WERI-Rb-1 (cell line): ENCODE data around the gene FCHO2.
"Not testable (repeated sequence)": the region's sequence is repeated elsewhere in the genome, so short reads cannot be mapped to it uniquely, and the experiment has no call there.

Experiments used
- DNase-seq: peaks from one replicate; pipeline ENCODE4 v3.0.0-alpha.2; 2020
- H3K27ac ChIP-seq: fragments of 250-450 bp; sonication (Bioruptor Pico); 2 replicates; pipeline ENCODE4 v1.5.1; 2020; ENCODE audit warnings: mild to moderate bottlenecking, moderate library complexity
- H3K27me3 ChIP-seq: fragments of 250-450 bp; sonication (Bioruptor Pico); 2 replicates; pipeline ENCODE4 v1.5.1; 2021; ENCODE audit warnings: mild to moderate bottlenecking, low read depth, moderate library complexity; ENCODE audit not compliant: insufficient read depth, severe bottlenecking
- H3K36me3 ChIP-seq: fragments of 250-450 bp; sonication (Bioruptor Pico); 2 replicates; pipeline ENCODE4 v1.5.1; 2020; ENCODE audit warnings: mild to moderate bottlenecking, moderate library complexity
- H3K4me3 ChIP-seq: 2 replicates; pipeline ENCODE4 v1.5.1; 2011; ENCODE audit warnings: low read depth, mild to moderate bottlenecking, control low read depth, low read length
- H3K9me3 ChIP-seq: fragments of 250-450 bp; sonication (Bioruptor Pico); 2 replicates; pipeline ENCODE4 v1.5.1; 2021; ENCODE audit warnings: mild to moderate bottlenecking, moderate library complexity; ENCODE audit not compliant: severe bottlenecking
- TF ChIP-seq, protein P1 (sequence below): IDR thresholded peaks from 2 replicates; pipeline ENCODE4 v1.5.1; 2011; ENCODE audit warnings: low read depth, mild to moderate bottlenecking, control low read depth, inconsistent platforms, low read length

The FCHO2 gene

GRCh38 chr5:72959257-72959656 lies 3.4 kb downstream of the FCHO2 start:
- H3K27me3 ChIP-seq: no peaks in the 10 kb centered on the region
- H3K36me3 ChIP-seq: no peaks in the 10 kb centered on the region; the same call in 1 of the 2 replicates
- H3K9me3 ChIP-seq: no peaks in the 10 kb centered on the region
- no peak for DNase-seq
- no peak overlapping the region for H3K4me3 ChIP-seq
- no peak overlapping the region for H3K27ac ChIP-seq
- TF ChIP-seq, protein P1, sequence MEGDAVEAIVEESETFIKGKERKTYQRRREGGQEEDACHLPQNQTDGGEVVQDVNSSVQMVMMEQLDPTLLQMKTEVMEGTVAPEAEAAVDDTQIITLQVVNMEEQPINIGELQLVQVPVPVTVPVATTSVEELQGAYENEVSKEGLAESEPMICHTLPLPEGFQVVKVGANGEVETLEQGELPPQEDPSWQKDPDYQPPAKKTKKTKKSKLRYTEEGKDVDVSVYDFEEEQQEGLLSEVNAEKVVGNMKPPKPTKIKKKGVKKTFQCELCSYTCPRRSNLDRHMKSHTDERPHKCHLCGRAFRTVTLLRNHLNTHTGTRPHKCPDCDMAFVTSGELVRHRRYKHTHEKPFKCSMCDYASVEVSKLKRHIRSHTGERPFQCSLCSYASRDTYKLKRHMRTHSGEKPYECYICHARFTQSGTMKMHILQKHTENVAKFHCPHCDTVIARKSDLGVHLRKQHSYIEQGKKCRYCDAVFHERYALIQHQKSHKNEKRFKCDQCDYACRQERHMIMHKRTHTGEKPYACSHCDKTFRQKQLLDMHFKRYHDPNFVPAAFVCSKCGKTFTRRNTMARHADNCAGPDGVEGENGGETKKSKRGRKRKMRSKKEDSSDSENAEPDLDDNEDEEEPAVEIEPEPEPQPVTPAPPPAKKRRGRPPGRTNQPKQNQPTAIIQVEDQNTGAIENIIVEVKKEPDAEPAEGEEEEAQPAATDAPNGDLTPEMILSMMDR: no peak

DNA sequence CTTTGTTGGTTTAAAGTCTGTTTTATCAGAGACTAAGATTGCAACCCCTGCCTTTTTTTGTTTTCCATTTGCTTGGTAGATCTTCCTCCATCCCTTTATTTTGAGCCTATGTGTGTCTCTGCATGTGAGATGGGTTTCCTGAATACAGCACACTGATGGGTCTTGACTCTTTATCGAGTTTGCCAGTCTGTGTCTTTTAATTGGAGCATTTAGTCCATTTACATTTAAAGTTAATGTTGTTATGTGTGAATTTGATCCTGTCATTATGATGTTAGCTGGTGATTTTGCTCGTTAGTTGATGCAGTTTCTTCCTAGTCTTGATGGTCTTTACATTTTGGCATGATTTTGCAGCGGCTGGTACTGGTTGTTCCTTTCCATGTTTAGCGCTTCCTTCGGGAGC lies 18.6 kb downstream of the FCHO2 start:
- H3K36me3 ChIP-seq, H3K27me3 ChIP-seq, H3K4me3 ChIP-seq, H3K9me3 ChIP-seq, H3K27ac ChIP-seq, DNase-seq: not testable (repeated sequence)

GRCh38 chr5:72976810-72977209 lies 21.0 kb downstream of the FCHO2 start:
- H3K4me3 ChIP-seq, H3K9me3 ChIP-seq, H3K27ac ChIP-seq, H3K27me3 ChIP-seq, H3K36me3 ChIP-seq, DNase-seq: not testable (repeated sequence)

DNA sequence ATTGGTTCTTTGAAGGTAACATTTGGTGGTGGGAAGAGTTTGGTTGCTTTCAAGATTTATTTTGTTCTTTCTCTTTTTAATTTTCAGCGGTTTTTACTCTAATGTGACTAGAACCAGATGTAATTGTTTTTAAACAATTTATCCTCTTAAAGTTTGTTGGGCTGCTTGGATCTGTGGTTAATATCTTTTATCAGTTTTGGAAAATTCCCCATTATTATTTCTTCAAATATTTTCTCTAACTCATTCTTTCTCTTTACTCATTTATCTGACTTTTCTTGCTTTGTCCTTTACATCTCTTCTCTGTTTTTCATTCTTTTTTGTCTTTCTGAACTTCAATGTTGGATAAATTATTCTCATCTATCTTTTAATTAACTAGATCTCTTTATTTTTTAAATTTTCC lies 29.9 kb downstream of the FCHO2 start:
- TF ChIP-seq, protein P1: no peak
- H3K27ac ChIP-seq: no peak overlapping the region
- peaks cover 3% of the 10 kb centered on the region for H3K36me3 ChIP-seq
- no peaks in the 10 kb centered on the region for H3K27me3 ChIP-seq
- no peak for DNase-seq
- no peak overlapping the region for H3K4me3 ChIP-seq
- no peaks in the 10 kb centered on the region for H3K9me3 ChIP-seq

DNA sequence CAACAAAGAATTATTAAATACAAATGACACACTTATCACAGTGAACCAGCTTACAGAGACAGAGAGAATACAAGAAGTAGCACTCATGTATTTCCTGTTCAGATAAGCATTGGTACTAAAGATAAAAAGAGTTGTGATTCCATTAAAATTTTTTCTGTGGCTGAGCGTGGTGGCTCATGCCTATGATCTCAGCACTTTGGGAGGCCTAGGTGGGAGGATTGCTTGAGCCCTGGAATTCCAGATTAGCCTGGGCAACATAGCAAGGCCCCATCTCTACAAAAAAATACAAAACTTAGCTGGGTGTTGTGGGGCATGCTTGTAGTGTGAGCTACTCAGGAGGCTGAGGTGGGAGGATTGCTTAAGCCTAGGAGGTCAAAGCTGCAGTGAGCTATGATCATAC lies 32.9 kb downstream of the FCHO2 start:
- Histone ChIP-seq H3K4me3 (no peak overlapping the region), H3K36me3 (peaks cover 12% of the 10 kb centered on the region), H3K27me3 (no peaks in the 10 kb centered on the region), H3K27ac (no peak overlapping the region), H3K9me3 (no peaks in the 10 kb centered on the region)
- TF ChIP-seq, protein P1: no peak
- DNase-seq: no peak

DNA sequence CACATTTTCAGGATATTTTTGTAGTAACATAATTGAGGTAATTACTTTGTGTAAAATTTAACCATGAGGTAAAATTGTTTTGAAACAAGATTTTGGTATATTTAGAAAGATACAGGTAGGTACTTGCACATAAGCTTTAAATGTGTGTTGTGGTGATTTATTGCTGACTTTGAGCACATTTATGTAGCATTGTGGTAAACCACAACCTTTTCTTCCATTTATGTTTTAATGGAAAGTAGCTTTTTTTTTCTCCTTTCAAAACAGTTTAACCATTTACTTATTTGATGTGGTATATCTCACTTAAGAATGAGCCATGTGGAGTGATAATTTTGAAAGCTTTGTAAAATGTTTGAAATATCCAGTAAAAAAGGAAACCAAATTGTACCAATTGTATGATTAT lies 35.6 kb downstream of the FCHO2 start:
- H3K27me3 ChIP-seq: no peaks in the 10 kb centered on the region
- H3K9me3 ChIP-seq: no peaks in the 10 kb centered on the region
- no peak overlapping the region for H3K4me3 ChIP-seq
- peaks cover 16% of the 10 kb centered on the region for H3K36me3 ChIP-seq
- DNase-seq: no peak
- TF ChIP-seq, protein P1: no peak
- no peak overlapping the region for H3K27ac ChIP-seq

DNA sequence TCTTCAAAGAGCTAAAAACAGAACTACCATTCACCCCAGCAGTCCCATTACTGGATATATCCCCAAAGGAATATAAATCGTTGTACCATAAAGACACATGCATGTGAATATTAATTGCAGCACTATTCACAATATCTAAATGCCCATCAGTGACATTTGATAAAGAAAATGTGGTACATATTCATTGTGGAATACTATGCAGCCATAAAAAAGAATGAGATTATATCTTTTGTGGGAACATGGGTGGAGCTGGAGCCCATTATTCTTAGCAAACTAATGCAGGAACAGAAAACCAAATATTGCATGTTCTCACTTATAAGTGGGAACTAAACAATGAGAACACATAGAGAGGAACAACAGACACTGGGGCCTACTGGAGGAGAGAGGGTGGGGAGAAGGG lies 38.7 kb downstream of the FCHO2 start:
- Histone ChIP-seq H3K9me3 (no peaks in the 10 kb centered on the region), H3K27me3 (no peaks in the 10 kb centered on the region), H3K27ac (no peak overlapping the region), H3K4me3 (no peak overlapping the region), H3K36me3 (peaks cover 21% of the 10 kb centered on the region)
- TF ChIP-seq, protein P1: no peak
- no peak for DNase-seq
